NCI-H2081 treated with DMSO at 0.1 percent for 48 hours (cell line): ENCODE measurements around the gene MRPL58.
"Not testable (repeated sequence)": the region's sequence is repeated elsewhere in the genome, so short reads cannot be mapped to it uniquely, and the experiment has no call there.

Source experiments
- DNase-seq: peaks from one replicate; lab custom pipeline; 2025; lab: John Stamatoyannopoulos, UW

MRPL58 gene

DNA sequence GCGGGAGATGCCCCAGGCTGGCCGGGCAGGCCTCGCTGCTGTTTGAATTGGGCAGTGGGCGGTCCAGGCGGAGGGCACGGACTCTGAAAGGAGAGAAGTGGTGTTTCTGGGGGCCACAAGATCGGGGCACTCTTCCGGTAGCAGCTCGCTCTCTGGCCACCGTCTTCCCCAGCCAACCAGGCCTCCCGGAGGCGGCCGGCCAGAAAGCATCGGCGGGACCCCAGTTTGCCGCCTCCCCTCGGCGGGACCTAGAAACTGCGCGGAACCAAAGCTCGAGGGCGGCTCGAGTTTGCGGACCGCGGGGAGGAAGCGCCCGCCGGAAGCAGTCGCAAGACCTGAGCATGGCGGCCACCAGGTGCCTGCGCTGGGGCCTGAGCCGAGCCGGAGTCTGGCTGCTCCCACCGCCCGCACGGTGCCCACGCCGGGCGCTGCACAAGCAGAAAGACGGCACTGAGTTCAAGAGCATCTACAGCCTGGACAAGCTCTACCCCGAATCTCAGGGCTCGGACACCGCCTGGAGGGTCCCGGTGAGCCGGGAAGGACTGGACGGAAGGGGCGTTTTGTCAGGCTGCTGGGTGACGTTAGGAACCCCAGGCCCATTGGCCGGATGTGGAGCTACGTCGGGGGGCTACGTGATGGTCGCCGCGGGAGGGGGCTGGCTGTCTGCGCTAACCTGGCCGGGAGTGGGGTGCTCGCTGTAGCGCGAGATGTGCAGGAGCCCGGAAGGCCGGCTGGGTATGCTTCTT, at the start of gene MRPL58:
Gene MRPL58, plus strand, starts transcription at position 325 of the 746 bp plus-strand sequence. Its CDS starts 17 bp downstream, at position 342.
- DNase-seq, result peak; percentile 66

DNA sequence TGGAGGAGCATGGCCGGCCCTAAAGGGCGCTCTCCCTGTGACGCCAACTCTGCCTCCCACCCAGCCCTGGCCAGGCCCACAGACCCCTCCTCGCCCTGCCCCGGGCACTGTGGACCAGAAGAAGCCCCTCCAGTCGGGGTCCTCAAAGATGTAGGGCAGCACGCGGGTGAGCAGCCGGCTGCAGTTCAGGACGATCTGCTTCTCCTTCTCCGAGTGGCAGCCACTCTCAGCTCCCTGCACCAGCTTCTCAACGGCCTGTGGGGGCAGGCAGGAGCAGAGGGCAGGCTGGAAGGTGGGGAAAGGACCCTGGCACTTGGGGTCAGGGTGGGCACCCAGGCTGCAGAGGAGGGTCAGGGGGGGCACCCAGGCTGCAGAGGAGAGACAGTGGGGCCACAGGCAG, 48.8 kb upstream of the MRPL58 start:
- no peak for DNase-seq

DNA sequence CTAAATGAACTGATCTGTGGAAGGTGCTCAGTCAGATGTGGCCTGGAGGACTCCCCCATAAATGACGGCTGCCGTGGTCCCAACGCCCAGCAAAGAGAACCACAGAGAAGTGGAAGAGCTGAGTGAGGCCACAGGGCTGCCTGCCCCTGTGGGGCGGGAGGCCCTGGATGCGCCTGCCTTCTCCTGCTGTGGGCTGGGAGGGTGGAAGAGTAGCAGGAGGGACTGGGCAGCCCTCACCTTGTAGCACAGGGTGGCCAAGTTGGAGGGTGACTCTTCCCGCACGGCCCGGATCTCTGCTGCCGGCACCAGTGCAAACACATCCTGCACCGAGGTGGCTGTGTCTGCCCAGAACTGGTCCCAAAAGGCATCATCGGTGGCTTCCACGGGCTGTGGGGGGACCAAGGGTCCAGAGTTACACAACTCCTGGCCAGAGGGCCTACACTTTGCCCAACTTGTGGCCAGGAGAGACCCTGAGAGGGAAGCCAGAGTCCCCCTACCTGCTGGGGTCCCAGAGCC, 48.2 kb upstream of the MRPL58 start:
- no peak for DNase-seq

DNA sequence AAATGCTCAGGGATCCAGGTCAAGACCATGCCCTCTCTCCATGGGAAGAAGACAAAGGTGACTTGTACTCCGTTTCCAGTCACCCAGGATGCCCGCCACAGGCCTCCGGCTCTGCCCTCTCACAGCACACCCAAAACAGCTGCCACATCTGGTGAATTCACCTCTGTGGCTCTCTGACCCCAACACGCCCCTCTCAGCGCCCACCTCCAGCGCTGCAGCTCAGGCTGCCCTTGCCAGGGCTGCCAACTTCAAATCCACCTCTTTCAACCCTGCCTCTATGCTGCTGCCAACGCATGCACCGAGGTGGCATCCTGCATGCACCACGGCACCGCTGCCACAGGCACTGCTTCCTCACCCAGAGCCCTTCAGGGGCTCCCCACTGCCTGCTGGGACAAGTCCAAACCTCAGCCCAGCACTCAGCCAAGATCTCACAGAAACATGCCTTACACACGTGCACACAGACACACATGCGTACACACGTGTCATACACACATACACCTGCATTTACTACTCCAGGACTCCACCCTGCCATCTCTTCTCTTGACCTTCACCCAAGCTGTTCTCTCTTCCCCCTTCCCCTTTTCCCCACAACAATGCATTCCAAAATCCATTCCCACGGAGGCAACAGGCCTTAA, 47.4 kb upstream of the MRPL58 start:
- DNase-seq, result no peak

DNA sequence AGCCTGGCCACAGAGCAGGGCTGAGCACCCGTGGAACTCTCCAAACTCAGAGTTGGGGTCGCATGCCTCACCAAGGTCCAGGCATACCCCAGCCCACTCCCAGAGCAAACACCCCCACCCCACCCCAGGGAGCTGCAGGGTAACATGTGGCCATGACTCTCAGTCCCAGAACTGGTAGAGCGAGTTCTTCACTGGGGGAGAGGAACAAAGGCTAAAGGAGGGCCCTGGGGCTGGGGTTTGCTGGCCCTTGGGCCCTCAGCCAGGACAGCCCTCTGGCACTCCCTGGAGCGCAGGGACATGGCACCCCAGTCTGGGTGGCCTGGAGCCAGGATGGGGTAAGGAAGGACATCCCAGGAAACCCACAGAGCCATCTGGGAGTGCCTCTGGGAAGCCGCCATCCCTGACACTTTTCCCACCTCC, 44.1 kb upstream of the MRPL58 start:
- no peak for DNase-seq

DNA sequence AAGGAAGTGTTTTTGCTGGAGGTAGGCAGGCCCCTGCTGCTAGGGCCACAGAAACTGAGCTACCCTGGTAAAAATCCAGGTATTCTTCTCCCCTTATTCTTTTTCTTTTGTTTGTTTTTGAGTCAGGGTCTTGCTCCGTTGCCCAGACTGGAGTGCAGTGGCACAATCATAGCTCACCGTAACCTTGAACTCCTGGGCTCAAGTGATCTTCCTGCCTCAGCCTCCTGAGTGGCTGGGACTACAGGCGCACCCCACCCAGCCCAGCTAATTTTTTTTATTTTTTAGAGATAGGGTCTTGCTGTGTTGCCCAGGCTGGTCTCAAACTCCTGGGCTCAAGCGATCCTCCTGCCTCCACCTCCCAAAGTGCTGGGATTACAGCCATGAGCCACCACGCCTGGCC, 43.0 kb upstream of the MRPL58 start:
- not testable (repeated sequence) for DNase-seq

DNA sequence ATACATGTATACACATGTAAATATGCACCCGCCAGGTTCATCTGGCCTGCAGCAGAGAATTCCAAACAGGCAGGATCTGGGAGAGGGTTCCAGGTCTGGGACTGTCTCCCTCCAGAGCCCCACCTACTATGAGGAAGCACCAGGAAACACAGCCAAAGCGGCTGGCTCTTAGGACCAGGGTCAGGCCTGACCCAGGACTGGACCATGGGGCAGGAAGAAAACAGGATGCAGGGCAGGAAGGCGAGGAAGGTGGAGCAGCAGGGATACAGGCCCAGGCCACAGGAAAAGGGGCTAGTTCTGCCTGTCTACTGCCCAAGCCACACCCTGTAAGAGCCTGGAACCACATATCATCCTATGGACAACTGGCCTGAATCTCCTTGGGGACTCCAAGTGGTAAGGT, 42.1 kb upstream of the MRPL58 start:
- no peak for DNase-seq

DNA sequence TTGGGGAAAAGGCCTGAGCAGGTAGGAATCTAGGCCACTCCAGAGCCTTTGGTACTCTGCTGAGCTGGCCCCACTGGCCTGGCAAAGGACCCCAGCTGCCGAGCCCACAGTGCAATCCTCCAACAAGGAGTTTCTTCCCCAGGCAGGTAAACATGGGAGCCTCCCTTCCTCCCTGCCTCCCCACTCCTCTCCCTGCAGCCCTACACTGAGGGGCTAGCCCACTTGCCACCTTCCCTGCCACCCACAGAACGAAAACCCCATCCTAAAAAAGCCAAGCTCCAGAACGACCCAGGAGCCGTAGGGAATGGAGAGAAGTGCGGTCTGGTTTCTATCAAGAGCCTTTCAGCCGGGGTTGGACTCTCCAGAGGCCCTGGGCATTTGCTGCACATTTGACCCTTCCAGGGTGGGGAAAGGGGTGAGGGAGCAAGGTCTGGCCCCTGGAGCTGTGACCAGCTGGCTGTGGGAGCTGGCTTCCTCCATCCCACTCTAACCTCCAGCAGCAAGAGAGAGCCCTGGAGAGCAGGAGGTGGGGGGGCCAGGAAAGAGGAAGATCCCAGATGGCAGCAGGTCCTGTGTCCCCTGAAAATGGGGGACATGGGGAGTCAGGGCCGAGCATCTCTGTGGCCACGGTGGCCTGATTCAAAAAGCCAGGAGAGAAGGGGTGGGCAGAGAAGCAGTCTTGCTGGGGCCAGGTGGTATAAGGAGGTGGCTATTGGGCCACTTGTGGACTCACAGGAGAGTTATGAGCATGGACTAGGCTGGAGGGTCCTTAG, 41.2 kb upstream of the MRPL58 start:
- no peak for DNase-seq

DNA sequence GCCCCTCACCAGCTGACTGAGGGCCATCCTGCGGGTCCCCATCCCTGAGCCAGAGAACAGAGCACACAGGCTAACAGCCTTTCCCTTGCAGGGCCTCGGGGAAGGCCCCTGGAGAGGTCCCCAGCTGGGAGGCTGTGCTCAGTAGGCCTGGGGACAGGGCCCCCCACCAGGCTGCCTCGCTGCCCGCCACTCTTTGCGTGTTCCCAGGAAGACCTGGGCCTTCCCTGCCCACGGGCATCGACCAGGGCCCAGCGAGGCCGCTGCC, 40.7 kb upstream of the MRPL58 start:
- DNase-seq, result no peak

DNA sequence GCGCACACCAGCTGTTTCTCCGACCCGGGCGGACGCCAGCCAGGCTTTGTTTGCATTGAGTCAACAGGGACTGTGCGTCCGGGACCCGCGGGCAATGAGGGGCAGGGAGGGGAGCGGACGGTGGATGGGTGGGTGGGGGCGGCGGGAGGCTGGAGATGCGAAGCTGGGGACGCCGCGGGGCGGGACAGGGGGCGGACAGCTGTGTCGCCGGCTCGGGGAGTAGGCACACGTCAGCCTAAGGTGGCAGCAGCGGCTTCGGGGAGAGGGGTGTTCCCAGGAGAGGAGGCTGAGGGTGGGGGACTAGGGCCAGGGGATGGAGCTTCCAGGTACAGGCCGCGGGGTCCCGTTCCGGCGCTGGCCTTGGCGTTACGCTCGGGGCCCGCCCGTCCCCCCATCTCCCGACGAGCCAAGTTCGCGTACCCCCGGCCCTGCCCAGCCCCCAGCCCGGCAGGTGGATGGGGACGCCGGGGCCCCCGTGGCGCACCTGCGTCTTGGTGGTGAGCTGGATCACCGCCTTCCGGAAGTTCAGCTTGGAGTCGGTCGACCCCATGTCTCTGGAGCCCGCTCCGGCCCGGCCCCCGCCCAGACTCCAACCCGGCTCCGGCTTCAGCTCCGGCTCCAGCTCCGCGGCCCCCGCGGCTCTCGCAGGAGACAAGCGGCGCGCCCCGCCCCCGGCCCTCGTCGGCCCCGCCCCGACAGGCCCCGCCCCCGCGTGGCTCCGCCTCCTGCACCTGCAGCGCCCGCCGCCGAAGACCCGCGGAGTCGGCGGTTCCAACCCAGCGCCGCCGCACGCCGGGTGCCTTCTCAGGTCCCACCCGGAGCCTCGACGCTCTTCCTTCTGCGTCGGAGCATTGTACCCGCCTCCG, 40.1 kb upstream of the MRPL58 start, which contains the start of gene HID1:
Gene HID1, minus strand, starts transcription at position 653 of the 866 bp plus-strand sequence. Its CDS starts 103 bp downstream, at position 550.
- DNase-seq, result no peak

DNA sequence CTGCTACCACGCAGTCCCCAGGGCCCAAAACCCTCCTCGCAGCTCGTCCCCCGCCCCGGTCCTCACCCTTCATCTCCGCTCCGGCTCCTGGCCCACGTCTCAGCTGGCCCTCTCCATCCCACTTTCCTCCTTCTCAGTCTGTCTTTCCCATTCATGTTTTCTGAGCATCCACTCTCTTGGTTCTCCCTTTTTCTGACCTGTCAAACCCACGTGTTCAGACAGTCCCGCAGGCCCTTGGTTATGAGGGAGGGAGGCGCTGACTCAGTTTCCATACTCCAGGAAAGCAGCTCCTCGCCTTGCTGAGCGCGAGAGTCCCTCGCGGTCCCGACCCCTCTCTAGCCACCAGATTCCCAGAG, 39.5 kb upstream of the MRPL58 start:
- no peak for DNase-seq

DNA sequence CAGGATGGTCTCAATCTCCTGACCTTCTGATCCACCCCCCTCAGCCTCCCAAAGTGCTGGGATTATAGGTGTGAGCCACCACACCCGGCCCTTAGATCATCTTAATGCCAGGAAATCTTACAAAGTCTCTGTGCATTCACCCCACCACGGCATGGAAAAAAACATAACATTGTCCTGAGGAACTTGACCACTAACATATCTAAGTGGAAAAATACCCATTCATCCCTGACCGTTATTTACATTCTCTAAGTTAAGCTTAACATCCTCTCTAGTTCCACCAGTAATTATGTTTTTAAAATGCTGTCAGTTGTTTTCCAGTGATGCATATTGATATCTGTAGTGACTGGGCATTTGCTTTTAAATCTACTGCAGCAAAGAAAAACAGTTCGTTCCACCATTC, 36.5 kb upstream of the MRPL58 start:
- no peak for DNase-seq

DNA sequence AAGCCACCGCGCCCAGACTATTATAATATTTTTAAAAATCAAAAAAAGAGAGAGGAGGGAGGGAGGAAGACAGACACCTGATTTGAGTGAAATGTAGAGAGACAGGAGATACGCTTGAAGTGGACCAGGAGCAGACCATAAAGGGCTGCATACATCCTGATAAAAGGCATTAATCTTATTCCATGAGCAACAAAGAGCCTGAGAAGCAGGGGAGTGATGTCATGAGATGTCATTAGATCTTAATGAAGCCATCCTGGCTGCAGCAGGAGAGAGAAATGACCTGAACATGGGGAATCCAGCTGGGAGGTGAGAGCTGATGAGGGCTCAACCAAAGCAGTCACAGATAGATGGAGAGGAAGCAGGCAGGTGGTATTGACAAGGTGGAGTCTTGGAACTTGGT, 34.7 kb upstream of the MRPL58 start:
- no peak for DNase-seq

DNA sequence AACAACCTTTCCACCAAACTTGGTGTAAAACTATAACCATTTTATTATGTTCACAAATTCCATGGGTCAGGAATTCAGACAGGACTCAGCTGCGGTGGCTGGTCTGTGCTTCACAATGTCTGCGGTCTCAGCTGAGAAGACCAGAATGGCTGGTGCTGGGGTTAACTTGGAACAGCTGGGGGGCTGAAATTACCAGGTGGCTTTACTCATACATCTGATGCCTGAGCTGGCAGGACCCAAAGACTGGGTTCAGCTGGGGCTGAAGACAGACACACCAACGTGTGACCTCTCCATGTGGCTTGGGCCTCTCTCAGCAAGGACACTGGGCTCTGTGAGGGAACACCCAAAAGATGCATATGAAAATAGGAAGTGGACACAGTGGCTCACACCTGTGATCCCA, 34.2 kb upstream of the MRPL58 start:
- DNase-seq, result no peak

DNA sequence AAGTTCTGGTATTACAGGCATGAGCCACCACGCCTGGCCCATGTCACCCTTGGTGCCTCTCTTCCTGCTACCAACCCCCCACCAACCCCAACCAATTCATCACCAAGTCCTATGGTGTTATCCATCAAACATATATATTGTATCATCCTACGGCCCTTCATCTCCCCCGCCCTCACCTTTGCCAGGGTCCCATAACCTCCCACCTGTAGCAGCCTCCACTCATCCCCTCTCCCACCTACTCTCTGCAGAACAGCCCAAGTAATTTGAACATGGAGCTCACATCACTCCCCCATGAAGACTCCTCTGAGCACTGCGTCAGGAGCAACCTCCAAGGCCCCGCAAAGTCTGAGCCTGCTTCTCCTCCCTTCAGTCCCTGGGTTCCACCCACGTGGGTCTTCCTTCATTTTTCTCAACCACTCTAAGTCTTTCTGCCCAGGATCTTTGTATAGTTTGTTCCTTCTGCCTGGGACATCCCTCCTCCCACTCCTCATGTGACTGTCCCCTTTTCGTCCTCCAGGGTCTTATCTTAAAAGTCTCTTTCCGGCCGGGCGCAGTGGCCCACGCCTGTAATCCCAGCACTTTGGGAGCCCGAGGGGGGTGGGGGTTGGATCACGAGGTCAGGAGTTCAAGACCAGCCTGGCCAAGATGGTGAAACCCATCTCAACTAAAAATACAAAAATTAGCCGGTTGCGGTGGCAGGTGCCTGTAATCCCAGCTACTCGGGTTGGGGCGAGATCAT, 32.9 kb upstream of the MRPL58 start:
- DNase-seq, result no peak

DNA sequence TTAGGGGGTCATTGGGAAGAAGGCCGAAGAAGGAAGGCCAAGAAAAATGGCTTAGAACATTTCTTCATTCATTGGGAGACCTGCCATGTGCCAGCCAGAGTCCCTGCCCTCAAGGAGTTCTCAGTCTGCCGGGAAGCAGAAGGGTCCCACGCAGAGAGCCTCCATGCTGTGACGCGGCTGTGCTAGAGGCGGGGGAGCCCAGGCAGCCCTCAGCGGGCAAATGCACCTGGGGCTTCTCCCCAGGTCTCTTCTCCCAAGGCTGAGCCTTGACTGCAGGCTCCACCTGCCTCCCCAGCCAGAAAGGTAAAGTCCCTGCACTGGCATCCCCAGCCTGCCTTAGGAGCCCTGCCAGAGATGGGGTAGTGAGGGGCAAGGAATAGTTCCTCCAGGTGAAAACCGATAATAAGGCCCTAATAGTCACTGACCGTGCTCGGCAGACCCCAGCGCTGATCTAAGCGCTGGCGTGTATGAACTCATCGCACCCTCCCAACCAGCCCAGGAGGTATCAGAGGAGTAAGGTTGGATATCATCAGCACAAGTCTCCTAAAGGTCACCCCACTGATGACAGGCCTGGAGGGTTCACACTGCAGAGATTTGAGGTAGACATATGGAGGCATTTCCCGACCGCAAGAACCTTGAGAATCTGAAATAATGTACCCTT, 31.0 kb upstream of the MRPL58 start:
- DNase-seq, result no peak

DNA sequence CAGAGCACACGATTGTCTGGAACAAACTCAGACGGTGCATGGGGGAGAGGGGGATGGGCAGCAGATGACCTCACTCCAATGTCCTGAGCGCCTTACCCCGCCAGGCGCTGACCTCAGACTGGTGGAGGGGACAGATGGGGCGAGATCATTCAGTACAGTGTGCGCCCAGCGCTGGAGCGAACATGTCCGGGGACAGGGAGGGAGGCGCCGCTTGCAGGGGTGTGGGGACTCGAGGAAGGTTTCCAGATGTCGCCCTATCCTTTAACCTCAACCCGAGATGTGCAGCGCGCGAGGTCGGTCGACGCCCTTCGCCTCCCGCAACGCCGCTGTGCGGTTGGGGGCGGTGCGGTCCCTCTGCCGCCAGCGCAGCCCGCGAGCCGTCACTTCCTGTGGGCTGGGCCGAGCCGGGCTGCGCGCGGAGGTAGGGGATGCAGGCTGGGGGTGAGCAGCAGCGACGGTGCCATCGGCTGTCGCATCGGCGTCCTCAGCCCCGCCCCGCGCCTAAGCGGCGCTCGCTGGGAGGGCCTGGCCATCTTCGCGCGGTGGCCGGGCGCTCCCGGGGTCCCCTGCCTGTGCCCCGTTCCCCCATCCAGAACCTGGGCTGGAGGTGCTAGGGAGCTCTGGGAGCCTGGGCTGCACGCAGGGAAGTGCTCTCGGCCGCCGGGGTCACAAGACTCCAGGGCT, 30.3 kb upstream of the MRPL58 start:
- peak; percentile 52 for DNase-seq

DNA sequence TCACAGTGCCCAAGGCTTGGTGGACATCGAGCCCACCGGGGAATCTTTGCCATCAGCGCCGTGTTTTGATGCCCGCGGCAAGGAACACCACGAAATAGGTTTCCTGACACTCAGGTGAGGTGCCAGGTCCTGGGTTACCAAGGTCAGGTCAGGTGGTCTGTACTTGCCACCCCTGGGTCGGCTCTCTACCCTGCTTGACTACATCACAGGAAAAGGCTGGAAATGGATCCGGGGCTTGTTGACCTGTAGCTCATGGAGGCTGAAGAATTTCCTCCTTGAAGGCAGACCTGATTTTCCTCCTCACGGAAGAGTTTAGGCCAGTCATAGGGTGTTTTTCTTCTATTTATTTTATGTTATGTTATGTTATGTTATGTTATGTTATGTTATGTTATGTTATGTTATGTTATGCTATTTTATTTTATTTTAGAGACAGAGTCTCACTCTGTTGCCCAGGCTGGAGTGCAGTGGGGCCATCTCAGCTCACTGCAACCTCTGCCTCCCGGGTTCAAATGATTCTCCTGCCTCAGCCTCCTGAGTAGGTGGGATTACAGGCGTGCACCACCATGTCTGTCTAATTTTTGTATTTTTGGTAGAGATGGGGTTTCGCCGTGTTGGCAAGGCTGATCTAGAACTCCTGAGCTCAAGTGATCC, 29.7 kb upstream of the MRPL58 start:
- not testable (repeated sequence) for DNase-seq

DNA sequence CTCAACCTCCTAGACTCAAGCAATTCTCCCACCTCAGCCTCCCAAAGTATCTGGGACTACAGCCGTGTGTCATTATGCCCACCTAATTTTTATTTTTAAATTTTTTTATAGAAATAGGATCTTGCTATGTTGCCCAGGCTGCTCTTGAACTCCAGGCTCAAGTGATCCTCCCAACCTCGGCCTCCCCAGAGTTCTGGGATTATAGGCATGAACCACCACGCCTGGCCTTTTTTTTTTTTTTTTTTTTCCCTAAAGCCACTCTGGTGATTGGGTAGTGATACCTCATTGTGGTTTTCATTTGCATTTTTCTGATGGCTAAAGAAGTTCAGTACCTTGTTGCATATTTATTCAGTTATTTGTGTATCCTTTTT, 26.3 kb upstream of the MRPL58 start:
- no peak for DNase-seq

DNA sequence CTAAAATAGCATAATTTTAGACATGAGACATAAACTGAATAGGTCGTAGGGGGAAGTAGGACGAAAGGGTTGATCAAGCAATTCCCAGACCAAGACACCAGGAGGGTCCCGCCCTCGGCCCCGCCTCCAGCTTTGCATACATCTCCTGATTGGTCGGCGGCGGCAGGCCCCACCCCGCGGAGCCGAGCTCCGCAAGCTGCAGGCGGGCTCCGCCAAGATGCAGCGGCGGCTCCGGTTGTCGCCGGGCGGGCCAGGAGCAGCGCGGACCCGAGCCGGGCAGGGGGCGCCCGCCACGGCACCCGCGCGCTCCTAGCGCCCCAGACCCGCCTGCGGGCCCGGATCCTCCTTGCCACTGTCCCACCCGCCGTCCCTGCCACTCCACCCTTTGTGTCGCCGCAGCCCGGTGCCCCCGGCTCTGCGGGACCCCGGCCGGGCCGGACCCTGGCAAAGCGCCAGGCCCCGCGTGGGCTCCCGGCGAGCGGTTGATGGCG, 25.0 kb upstream of the MRPL58 start, which contains the start of gene CDR2L:
Gene CDR2L, plus strand, starts transcription at position 215 of the 491 bp plus-strand sequence. CDS start 412 bp downstream, outside the sequence.
- peak; percentile 77 for DNase-seq
